Measurements from ENCODE around the gene C19orf81.

C19orf81 gene

GRCh38 chr19:50607874-50608785, 41.1 kb upstream of the C19orf81 start (continued):
- TF ChIP-seq ZNF37A (tag by site-specific recombination; IDR thresholded peaks at IDR 0.05) (no peak), ZNF239 (tag by site-specific recombination; IDR thresholded peaks at IDR 0.05) (no peak), ZNF530 (tag by site-specific recombination; IDR thresholded peaks at IDR 0.05; ENCODE audit: low read depth) (no peak), KLF16 (tag by site-specific recombination; IDR thresholded peaks at IDR 0.05) (no peak), ZNF133 (tag by site-specific recombination; IDR thresholded peaks at IDR 0.05) (no peak), ZNF48 (tag by site-specific recombination; IDR thresholded peaks at IDR 0.05) (no peak), PRDM4 (tag by site-specific recombination; IDR thresholded peaks at IDR 0.05) (peak; percentile 22; the same call in 1 of the 2 replicates), MYNN (tag by site-specific recombination; IDR thresholded peaks at IDR 0.05; ENCODE audit: borderline replicate concordance) (no peak), AEBP2 (tag by site-specific recombination; IDR thresholded peaks at IDR 0.05; ENCODE audit: borderline replicate concordance) (no peak), BCL6B (tag by site-specific recombination; IDR thresholded peaks at IDR 0.05) (no peak), ZNF529 (tag by site-specific recombination; IDR thresholded peaks at IDR 0.05; ENCODE audit: insufficient replicate concordance) (no peak), ZNF513 (tag by site-specific recombination; IDR thresholded peaks at IDR 0.05) (no peak), ZNF626 (tag by site-specific recombination; IDR thresholded peaks at IDR 0.05) (no peak), SP2 (tag by site-specific recombination; IDR thresholded peaks at IDR 0.05) (peak; percentile 26; the same call in 1 of the 2 replicates), ZNF302 (tag by site-specific recombination; IDR thresholded peaks at IDR 0.05; ENCODE audit: low read depth) (no peak), ZNF510 (tag by site-specific recombination; IDR thresholded peaks at IDR 0.05; ENCODE audit: insufficient replicate concordance) (no peak), ZNF600 (tag by site-specific recombination; IDR thresholded peaks at IDR 0.05) (no peak), ZBTB26 (tag by site-specific recombination; optimal IDR thresholded peaks at IDR 0.05) (peak; percentile 78), SCRT2 (tag by site-specific recombination; IDR thresholded peaks at IDR 0.05) (peak; percentile 87), HOXC10 (CRISPR knock-in tag; IDR thresholded peaks at IDR 0.05) (no peak), ZNF645 (tag by site-specific recombination; IDR thresholded peaks at IDR 0.05) (no peak), SP3 (tag by site-specific recombination; IDR thresholded peaks at IDR 0.05) (no peak), IKZF3 (tag by site-specific recombination; IDR thresholded peaks at IDR 0.05) (no peak), ZNF692 (tag by site-specific recombination; IDR thresholded peaks at IDR 0.05) (0 out of 2 replicates have a peak, but pooled peaks have one; percentile 28), ZNF280C (tag by site-specific recombination; IDR thresholded peaks at IDR 0.05) (no peak)
